CD4-positive, alpha-beta T cell treated with Interleukin-10 for 1 hour (primary cell): ENCODE measurements around the gene SDR39U1.

ENCODE experiments used
- DNase-seq: peaks from one replicate; pipeline ENCODE4 v3.0.0-alpha.2; 2020

SDR39U1 gene

GRCh38 chr14:24428628-24429394, 13.8 kb downstream of the SDR39U1 start:
- DNase-seq, result no peak

- no peak for DNase-seq
Observed at GRCh38 chr14:24427537-24428508, 14.8 kb downstream of the SDR39U1 start.

- DNase-seq, result peak; percentile 25
Observed at GRCh38 chr14:24426912-24427536, 15.6 kb downstream of the SDR39U1 start.

- DNase-seq, result no peak
Observed at GRCh38 chr14:24426150-24426911, 16.2 kb downstream of the SDR39U1 start.

- peak; percentile 49 for DNase-seq
Observed at GRCh38 chr14:24425704-24426103, 16.9 kb downstream of the SDR39U1 start.

GRCh38 chr14:24422694-24423601, 19.6 kb downstream of the SDR39U1 start:
- DNase-seq, result no peak

GRCh38 chr14:24422261-24422660, 20.3 kb downstream of the SDR39U1 start:
- peak; percentile 24 for DNase-seq

- no peak for DNase-seq
Observed at GRCh38 chr14:24418492-24418873, 24.1 kb downstream of the SDR39U1 start.

- DNase-seq, result no peak
Observed at GRCh38 chr14:24417832-24418491, 24.6 kb downstream of the SDR39U1 start.

- no peak for DNase-seq
Observed at GRCh38 chr14:24416932-24417619, 25.5 kb downstream of the SDR39U1 start.

GRCh38 chr14:24416254-24416931, 26.2 kb downstream of the SDR39U1 start:
- DNase-seq, result no peak

- DNase-seq, result no peak
Observed at GRCh38 chr14:24415421-24416253, 26.9 kb downstream of the SDR39U1 start.

- no peak for DNase-seq
Observed at GRCh38 chr14:24414732-24415420, 27.7 kb downstream of the SDR39U1 start.

- DNase-seq, result no peak
Observed at GRCh38 chr14:24414077-24414476, 28.5 kb downstream of the SDR39U1 start.

GRCh38 chr14:24411443-24412389, 30.9 kb downstream of the SDR39U1 start:
- DNase-seq, result peak; percentile 54

- no peak for DNase-seq
Observed at GRCh38 chr14:24409956-24410355, 32.6 kb downstream of the SDR39U1 start.

GRCh38 chr14:24409192-24409591, 33.4 kb downstream of the SDR39U1 start:
- DNase-seq, result no peak
